ENCODE results near the gene IFNA7.

DNA sequence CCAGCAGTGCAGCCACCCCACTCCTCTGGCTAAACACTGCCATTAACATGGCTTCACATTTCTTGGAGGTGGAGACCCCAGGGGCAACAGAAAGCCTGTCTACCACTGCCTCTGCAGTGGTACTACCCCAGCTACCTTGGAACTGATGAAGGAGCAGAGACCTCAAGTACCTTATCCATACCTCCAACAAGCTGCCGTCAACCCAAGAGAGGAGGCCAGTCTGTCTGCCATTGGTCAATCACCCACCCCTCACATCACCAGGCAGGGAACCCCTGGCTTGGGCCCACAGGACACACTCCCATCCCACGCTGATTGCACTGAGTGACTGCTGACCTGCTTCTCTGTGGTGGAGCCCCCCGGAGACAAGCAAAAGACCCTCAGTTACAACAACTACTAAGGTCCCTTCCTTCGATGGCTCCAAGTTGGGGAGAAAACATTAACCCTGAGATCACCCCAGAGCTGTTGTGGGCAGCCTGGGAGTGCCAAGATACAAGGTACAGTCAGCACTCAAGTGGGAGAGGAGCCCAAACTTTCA lies 32.2 kb upstream of the IFNA7 start:
- TF ChIP-seq, protein P1, sequence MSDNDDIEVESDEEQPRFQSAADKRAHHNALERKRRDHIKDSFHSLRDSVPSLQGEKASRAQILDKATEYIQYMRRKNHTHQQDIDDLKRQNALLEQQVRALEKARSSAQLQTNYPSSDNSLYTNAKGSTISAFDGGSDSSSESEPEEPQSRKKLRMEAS (IDR thresholded peaks at IDR 0.05), result no peak
- TF ChIP-seq POLR2A (IDR thresholded peaks at IDR 0.05; ENCODE audit: low read length) (no peak), RFX5 (IDR thresholded peaks at IDR 0.05) (no peak), MAFK (IDR thresholded peaks at IDR 0.05; ENCODE audit: partially characterized antibody) (no peak)
- TF ChIP-seq, protein P2, sequence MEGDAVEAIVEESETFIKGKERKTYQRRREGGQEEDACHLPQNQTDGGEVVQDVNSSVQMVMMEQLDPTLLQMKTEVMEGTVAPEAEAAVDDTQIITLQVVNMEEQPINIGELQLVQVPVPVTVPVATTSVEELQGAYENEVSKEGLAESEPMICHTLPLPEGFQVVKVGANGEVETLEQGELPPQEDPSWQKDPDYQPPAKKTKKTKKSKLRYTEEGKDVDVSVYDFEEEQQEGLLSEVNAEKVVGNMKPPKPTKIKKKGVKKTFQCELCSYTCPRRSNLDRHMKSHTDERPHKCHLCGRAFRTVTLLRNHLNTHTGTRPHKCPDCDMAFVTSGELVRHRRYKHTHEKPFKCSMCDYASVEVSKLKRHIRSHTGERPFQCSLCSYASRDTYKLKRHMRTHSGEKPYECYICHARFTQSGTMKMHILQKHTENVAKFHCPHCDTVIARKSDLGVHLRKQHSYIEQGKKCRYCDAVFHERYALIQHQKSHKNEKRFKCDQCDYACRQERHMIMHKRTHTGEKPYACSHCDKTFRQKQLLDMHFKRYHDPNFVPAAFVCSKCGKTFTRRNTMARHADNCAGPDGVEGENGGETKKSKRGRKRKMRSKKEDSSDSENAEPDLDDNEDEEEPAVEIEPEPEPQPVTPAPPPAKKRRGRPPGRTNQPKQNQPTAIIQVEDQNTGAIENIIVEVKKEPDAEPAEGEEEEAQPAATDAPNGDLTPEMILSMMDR (IDR thresholded peaks at IDR 0.05), result no peak
- TF ChIP-seq, protein P3, sequence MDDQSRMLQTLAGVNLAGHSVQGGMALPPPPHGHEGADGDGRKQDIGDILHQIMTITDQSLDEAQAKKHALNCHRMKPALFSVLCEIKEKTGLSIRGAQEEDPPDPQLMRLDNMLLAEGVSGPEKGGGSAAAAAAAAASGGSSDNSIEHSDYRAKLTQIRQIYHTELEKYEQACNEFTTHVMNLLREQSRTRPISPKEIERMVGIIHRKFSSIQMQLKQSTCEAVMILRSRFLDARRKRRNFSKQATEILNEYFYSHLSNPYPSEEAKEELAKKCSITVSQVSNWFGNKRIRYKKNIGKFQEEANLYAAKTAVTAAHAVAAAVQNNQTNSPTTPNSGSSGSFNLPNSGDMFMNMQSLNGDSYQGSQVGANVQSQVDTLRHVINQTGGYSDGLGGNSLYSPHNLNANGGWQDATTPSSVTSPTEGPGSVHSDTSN (IDR thresholded peaks at IDR 0.05), result no peak
